Endothelial cell of umbilical vein (primary cell): ENCODE results near the gene BLM.

Source experiments
- CTCF ChIP-seq, 2 donors: IDR thresholded peaks; 1 replicate in 1 of 2; 2 replicates in 1 of 2; pipeline ENCODE4 v1.5.1; 2011; ENCODE audit warnings: low read length in 2 of 2, mild to moderate bottlenecking in 2 of 2, moderate library complexity in 2 of 2, control low read depth in 1 of 2, inconsistent platforms in 1 of 2, low read depth in 1 of 2; ENCODE audit not compliant: insufficient read depth in 1 of 2; ENCODE audit errors: extremely low read depth in 1 of 2
- EZH2 ChIP-seq: IDR thresholded peaks from 2 replicates; pipeline ENCODE4 v1.6.1; 2012; ENCODE audit warnings: borderline replicate concordance, low read depth, mild to moderate bottlenecking, moderate library complexity, low read length, inconsistent platforms; ENCODE audit not compliant: severe bottlenecking
- FOS ChIP-seq: IDR thresholded peaks from 2 replicates; pipeline ENCODE4 v1.6.1; 2011; ENCODE audit warnings: mild to moderate bottlenecking, low read length, moderate library complexity, borderline replicate concordance; ENCODE audit not compliant: insufficient read depth
- MAX ChIP-seq: IDR thresholded peaks from 2 replicates; pipeline ENCODE4 v1.6.1; 2011; ENCODE audit not compliant: insufficient read depth, insufficient read length
- POLR2A ChIP-seq: IDR thresholded peaks from 2 replicates; pipeline ENCODE4 v1.6.1; 2012; ENCODE audit warnings: low read depth, mild to moderate bottlenecking, control low read depth, low read length
- POLR2AphosphoS5 ChIP-seq: IDR thresholded peaks from 2 replicates; pipeline ENCODE4 v1.6.1; 2012; ENCODE audit warnings: low read depth, mild to moderate bottlenecking, control low read depth, low read length, moderate library complexity; ENCODE audit not compliant: insufficient read depth

- no peak for TF ChIP-seq CTCF (IDR thresholded peaks at IDR 0.05; ENCODE audit: extremely low read depth in 1 of 2, insufficient read depth in 1 of 2, low read depth in 1 of 2, low read length in 2 of 2)
- no peak for TF ChIP-seq FOS
- TF ChIP-seq MAX: no peak
- no peak for TF ChIP-seq POLR2A
- no peak for TF ChIP-seq EZH2
- no peak for TF ChIP-seq POLR2AphosphoS5
Measured at GRCh38 chr15:90794538-90794937, 77.4 kb downstream of the BLM start.
